Measurements from ENCODE around the gene DNAJB13.

The DNAJB13 gene

GRCh38 chr11:73995247-73995646, 44.4 kb downstream of the DNAJB13 start:
- H3K27ac ChIP-seq (ENCODE audit: low read length) = no peak overlapping the region
- no peak overlapping the region for H3K4me3 ChIP-seq (ENCODE audit: low read length)
- H3K9ac ChIP-seq (ENCODE audit: low read length) = no peak overlapping the region
- no peaks in the 10 kb centered on the region for H3K9me3 ChIP-seq (ENCODE audit: control insufficient read depth, low read depth, low read length)
- no peaks in the 10 kb centered on the region for H3K36me3 ChIP-seq (ENCODE audit: control insufficient read depth, low read depth, low read length)
- H3K4me1 ChIP-seq (ENCODE audit: control insufficient read depth, low read depth, low read length) = no peaks in the 10 kb centered on the region
- no peaks in the 10 kb centered on the region for H3K27me3 ChIP-seq (ENCODE audit: control insufficient read depth, insufficient read depth, low read length)

GRCh38 chr11:73995731-73996130, 44.9 kb downstream of the DNAJB13 start:
- no peaks in the 10 kb centered on the region for H3K9me3 ChIP-seq (ENCODE audit: control insufficient read depth, low read depth, low read length)
- H3K27ac ChIP-seq (ENCODE audit: low read length) = no peak overlapping the region
- no peak overlapping the region for H3K9ac ChIP-seq (ENCODE audit: low read length)
- no peaks in the 10 kb centered on the region for H3K27me3 ChIP-seq (ENCODE audit: control insufficient read depth, insufficient read depth, low read length)
- no peaks in the 10 kb centered on the region for H3K4me1 ChIP-seq (ENCODE audit: control insufficient read depth, low read depth, low read length)
- H3K36me3 ChIP-seq (ENCODE audit: control insufficient read depth, low read depth, low read length) = no peaks in the 10 kb centered on the region
- H3K4me3 ChIP-seq (ENCODE audit: low read length) = no peak overlapping the region

GRCh38 chr11:73996161-73996747, 45.4 kb downstream of the DNAJB13 start:
- Histone ChIP-seq H3K27ac (ENCODE audit: low read length) (no peak overlapping the region), H3K4me1 (ENCODE audit: control insufficient read depth, low read depth, low read length) (no peaks in the 10 kb centered on the region), H3K36me3 (ENCODE audit: control insufficient read depth, low read depth, low read length) (no peaks in the 10 kb centered on the region), H3K9me3 (ENCODE audit: control insufficient read depth, low read depth, low read length) (no peaks in the 10 kb centered on the region), H3K27me3 (ENCODE audit: control insufficient read depth, insufficient read depth, low read length) (no peaks in the 10 kb centered on the region), H3K9ac (ENCODE audit: low read length) (no peak overlapping the region), H3K4me3 (ENCODE audit: low read length) (no peak overlapping the region)

GRCh38 chr11:73997120-73997770, 46.4 kb downstream of the DNAJB13 start:
- H3K4me1 ChIP-seq (ENCODE audit: control insufficient read depth, low read depth, low read length) = no peaks in the 10 kb centered on the region
- no peak overlapping the region for H3K9ac ChIP-seq (ENCODE audit: low read length)
- H3K9me3 ChIP-seq (ENCODE audit: control insufficient read depth, low read depth, low read length) = no peaks in the 10 kb centered on the region
- no peaks in the 10 kb centered on the region for H3K36me3 ChIP-seq (ENCODE audit: control insufficient read depth, low read depth, low read length)
- no peak overlapping the region for H3K4me3 ChIP-seq (ENCODE audit: low read length)
- H3K27me3 ChIP-seq (ENCODE audit: control insufficient read depth, insufficient read depth, low read length) = no peaks in the 10 kb centered on the region
- no peak overlapping the region for H3K27ac ChIP-seq (ENCODE audit: low read length)

GRCh38 chr11:73998846-73999575, 48.2 kb downstream of the DNAJB13 start:
- H3K4me1 ChIP-seq (ENCODE audit: control insufficient read depth, low read depth, low read length) = no peaks in the 10 kb centered on the region
- no peaks in the 10 kb centered on the region for H3K27me3 ChIP-seq (ENCODE audit: control insufficient read depth, insufficient read depth, low read length)
- no peak overlapping the region for H3K27ac ChIP-seq (ENCODE audit: low read length)
- H3K36me3 ChIP-seq (ENCODE audit: control insufficient read depth, low read depth, low read length) = no peaks in the 10 kb centered on the region
- no peaks in the 10 kb centered on the region for H3K9me3 ChIP-seq (ENCODE audit: control insufficient read depth, low read depth, low read length)
- H3K4me3 ChIP-seq (ENCODE audit: low read length) = no peak overlapping the region
- H3K9ac ChIP-seq (ENCODE audit: low read length) = no peak overlapping the region

GRCh38 chr11:73999581-74000306, 48.9 kb downstream of the DNAJB13 start:
- no peaks in the 10 kb centered on the region for H3K4me1 ChIP-seq (ENCODE audit: control insufficient read depth, low read depth, low read length)
- H3K4me3 ChIP-seq (ENCODE audit: low read length) = no peak overlapping the region
- no peaks in the 10 kb centered on the region for H3K36me3 ChIP-seq (ENCODE audit: control insufficient read depth, low read depth, low read length)
- H3K27me3 ChIP-seq (ENCODE audit: control insufficient read depth, insufficient read depth, low read length) = no peaks in the 10 kb centered on the region
- no peaks in the 10 kb centered on the region for H3K9me3 ChIP-seq (ENCODE audit: control insufficient read depth, low read depth, low read length)
- no peak overlapping the region for H3K9ac ChIP-seq (ENCODE audit: low read length)
- no peak overlapping the region for H3K27ac ChIP-seq (ENCODE audit: low read length)

GRCh38 chr11:74000307-74001133, 49.7 kb downstream of the DNAJB13 start:
- no peaks in the 10 kb centered on the region for H3K4me1 ChIP-seq (ENCODE audit: control insufficient read depth, low read depth, low read length)
- no peaks in the 10 kb centered on the region for H3K27me3 ChIP-seq (ENCODE audit: control insufficient read depth, insufficient read depth, low read length)
- H3K9me3 ChIP-seq (ENCODE audit: control insufficient read depth, low read depth, low read length) = no peaks in the 10 kb centered on the region
- H3K4me3 ChIP-seq (ENCODE audit: low read length) = no peak overlapping the region
- no peak overlapping the region for H3K9ac ChIP-seq (ENCODE audit: low read length)
- H3K36me3 ChIP-seq (ENCODE audit: control insufficient read depth, low read depth, low read length) = no peaks in the 10 kb centered on the region
- H3K27ac ChIP-seq (ENCODE audit: low read length) = no peak overlapping the region

- no peaks in the 10 kb centered on the region for H3K9me3 ChIP-seq (ENCODE audit: control insufficient read depth, low read depth, low read length)
- no peaks in the 10 kb centered on the region for H3K27me3 ChIP-seq (ENCODE audit: control insufficient read depth, insufficient read depth, low read length)
- H3K27ac ChIP-seq (ENCODE audit: low read length) = no peak overlapping the region
- H3K36me3 ChIP-seq (ENCODE audit: control insufficient read depth, low read depth, low read length) = no peaks in the 10 kb centered on the region
- H3K9ac ChIP-seq (ENCODE audit: low read length) = no peak overlapping the region
- H3K4me1 ChIP-seq (ENCODE audit: control insufficient read depth, low read depth, low read length) = no peaks in the 10 kb centered on the region
- no peak overlapping the region for H3K4me3 ChIP-seq (ENCODE audit: low read length)
Observed at GRCh38 chr11:74001822-74002286, 51.0 kb downstream of the DNAJB13 start.

GRCh38 chr11:74002832-74003231, 52.0 kb downstream of the DNAJB13 start:
- Histone ChIP-seq H3K27me3 (ENCODE audit: control insufficient read depth, insufficient read depth, low read length) (no peaks in the 10 kb centered on the region), H3K9ac (ENCODE audit: low read length) (no peak overlapping the region), H3K9me3 (ENCODE audit: control insufficient read depth, low read depth, low read length) (no peaks in the 10 kb centered on the region), H3K4me1 (ENCODE audit: control insufficient read depth, low read depth, low read length) (no peaks in the 10 kb centered on the region), H3K4me3 (ENCODE audit: low read length) (no peak overlapping the region), H3K27ac (ENCODE audit: low read length) (no peak overlapping the region), H3K36me3 (ENCODE audit: control insufficient read depth, low read depth, low read length) (no peaks in the 10 kb centered on the region)

GRCh38 chr11:74004046-74004695, 53.3 kb downstream of the DNAJB13 start:
- Histone ChIP-seq H3K27ac (ENCODE audit: low read length) (no peak overlapping the region), H3K9me3 (ENCODE audit: control insufficient read depth, low read depth, low read length) (no peaks in the 10 kb centered on the region)

More at GRCh38 chr11:74004046-74004695, 53.3 kb downstream of the DNAJB13 start:
- Histone ChIP-seq H3K4me1 (ENCODE audit: control insufficient read depth, low read depth, low read length) (no peaks in the 10 kb centered on the region), H3K36me3 (ENCODE audit: control insufficient read depth, low read depth, low read length) (no peaks in the 10 kb centered on the region), H3K4me3 (ENCODE audit: low read length) (no peak overlapping the region), H3K9ac (ENCODE audit: low read length) (no peak overlapping the region), H3K27me3 (ENCODE audit: control insufficient read depth, insufficient read depth, low read length) (no peaks in the 10 kb centered on the region)

All from iPS-18a (cell line).